ENCODE results near the gene ZC3H6. TPM values are rescaled to one million over a fixed set of nuclear protein-coding genes. Genes with fewer than 3 reads are reported as not detected.

ZC3H6 gene, protein sequence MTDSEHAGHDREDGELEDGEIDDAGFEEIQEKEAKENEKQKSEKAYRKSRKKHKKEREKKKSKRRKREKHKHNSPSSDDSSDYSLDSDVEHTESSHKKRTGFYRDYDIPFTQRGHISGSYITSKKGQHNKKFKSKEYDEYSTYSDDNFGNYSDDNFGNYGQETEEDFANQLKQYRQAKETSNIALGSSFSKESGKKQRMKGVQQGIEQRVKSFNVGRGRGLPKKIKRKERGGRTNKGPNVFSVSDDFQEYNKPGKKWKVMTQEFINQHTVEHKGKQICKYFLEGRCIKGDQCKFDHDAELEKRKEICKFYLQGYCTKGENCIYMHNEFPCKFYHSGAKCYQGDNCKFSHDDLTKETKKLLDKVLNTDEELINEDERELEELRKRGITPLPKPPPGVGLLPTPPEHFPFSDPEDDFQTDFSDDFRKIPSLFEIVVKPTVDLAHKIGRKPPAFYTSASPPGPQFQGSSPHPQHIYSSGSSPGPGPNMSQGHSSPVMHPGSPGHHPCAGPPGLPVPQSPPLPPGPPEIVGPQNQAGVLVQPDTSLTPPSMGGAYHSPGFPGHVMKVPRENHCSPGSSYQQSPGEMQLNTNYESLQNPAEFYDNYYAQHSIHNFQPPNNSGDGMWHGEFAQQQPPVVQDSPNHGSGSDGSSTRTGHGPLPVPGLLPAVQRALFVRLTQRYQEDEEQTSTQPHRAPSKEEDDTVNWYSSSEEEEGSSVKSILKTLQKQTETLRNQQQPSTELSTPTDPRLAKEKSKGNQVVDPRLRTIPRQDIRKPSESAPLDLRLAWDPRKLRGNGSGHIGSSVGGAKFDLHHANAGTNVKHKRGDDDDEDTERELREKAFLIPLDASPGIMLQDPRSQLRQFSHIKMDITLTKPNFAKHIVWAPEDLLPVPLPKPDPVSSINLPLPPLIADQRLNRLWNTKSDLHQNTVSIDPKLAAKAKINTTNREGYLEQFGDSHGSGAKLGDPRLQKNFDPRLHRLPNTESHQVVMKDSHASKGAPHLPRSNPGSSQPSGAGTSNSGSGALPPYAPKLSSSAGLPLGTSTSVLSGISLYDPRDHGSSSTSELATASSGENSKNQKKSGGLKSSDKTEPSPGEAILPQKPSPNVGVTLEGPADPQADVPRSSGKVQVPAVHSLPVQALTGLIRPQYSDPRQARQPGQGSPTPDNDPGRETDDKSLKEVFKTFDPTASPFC
- total RNA-seq: 1.2 and 1.5 TPM in 2 replicates

DNA sequence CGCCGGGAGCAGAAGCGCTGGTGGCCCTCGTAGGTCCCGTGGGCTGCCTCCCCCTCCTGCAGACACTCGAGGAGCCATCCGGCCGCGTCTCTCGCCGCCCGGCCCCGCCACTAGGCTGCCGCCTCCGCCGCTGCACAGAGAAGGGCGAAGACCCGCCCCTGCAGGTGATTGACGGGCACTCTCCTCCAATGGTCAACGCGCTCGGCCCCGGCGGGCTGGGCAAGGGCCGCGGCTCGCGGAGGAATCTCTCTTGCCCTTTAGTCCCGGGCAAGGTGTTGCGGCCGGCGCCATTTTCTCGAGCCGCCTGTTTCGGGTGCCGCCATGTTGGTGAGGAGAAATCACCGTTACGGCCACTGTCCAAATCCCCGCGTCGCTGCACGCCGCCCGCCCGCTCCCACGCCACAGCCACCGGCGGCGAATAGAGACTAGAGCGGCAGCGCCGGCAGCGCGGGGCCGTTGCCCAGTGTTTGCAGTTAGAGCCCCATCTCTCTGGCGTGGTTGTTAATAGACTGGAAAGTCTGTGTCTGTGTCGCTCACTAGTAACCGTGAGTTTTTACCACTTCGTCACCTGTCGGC lies at the start of gene ZC3H6:
TSS of gene ZC3H6 (plus strand) at position 287 of the 576 bp plus-strand sequence. CDS start 398 bp downstream, outside the sequence.
- DNase-seq (ENCODE audit: low read depth in 2 of 2): peak; percentile 99

DNA sequence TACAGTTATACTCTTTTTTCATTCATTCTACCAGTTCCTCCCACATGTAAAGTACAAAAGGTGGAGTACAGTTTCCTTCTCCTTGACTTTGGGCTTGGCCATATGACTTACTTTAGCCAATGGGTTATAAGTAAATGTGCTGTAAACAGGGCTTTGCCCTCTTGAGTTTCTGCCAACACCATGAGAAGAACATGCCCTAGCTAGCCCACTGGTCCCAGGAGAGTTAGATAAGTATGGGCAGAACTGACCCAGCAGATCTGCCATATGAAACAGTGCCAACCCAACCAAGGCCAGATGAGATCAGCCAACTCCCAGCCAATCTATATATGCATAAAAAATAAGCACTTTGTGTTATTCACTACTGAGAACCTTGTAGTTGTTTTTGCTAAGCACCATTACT lies 46.0 kb upstream of the ZC3H6 start:
- no peak for DNase-seq (ENCODE audit: low read depth in 2 of 2)

DNA sequence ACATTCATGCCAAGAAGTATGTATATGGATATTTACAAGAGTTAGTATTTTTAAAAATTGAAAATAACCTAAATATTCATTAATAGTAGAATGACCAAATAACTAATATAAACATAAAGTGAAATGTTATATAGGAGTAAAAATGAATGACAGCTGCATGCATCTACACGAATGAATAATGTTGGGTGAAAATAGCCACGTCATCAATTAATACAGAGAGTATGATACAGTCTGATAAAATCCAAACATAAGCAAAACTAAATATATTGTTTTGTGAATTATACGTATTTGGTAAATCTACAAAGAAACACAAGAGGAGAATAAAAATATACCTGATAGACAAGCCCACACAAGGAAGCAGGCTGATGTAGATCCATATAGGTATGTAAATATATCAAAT lies 45.0 kb upstream of the ZC3H6 start:
- no peak for DNase-seq (ENCODE audit: low read depth in 2 of 2)

DNA sequence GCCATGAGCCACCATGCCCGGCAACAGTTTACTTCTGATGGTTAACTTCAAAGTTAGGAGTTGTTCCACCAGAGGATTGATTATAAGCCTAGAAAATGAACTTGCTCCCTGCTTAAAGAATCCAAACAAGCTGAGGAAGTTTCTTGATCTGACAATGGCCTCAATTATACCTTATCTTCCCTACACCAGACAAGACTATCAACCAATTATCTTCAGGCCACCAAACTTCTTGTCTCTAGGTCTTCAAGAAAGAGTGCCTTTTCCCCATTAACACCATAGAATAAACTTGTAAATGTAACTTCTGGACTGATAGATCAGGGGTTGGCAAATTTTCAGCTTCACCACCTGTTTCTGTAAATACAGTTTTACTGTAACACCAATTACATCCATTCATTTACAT lies 35.5 kb upstream of the ZC3H6 start:
- DNase-seq (ENCODE audit: low read depth in 2 of 2): no peak

DNA sequence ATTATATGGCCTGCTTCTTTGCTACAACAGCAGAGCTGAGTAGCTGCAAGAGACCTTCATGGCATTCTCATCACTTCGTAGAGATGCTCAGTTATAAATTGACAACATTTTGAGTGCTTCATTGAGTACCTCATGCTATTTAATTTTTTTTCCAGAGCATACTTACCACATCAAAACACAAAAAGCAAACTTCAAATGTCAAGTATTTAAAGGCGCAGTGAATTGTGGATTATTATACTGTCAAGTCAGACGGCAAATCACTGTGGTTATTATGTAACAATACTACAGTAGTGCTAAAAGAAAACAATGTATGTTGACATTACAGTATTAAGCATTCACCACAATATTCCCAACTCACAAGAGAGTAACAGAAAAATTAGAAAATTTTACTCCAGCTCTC lies 33.0 kb upstream of the ZC3H6 start:
- DNase-seq (ENCODE audit: low read depth in 2 of 2): no peak

DNA sequence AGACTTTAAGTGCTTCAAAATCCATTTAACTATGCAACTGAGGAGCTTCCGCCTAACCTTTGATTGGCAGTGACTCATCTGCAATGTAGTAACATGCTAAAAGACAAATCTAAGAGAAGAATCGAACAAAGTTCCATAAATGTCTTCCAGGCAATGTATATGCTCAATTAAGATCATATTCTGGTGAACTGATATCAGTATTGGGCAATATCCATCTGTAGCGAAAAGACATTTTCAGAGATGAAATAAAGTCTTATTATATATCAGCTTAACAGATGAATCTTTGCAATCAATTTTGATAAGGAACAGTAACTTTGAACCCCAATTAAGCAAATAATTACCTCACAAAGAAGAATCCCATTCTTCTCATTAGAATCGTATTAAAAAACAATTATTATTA lies 32.2 kb upstream of the ZC3H6 start:
- DNase-seq (ENCODE audit: low read depth in 2 of 2): no peak

DNA sequence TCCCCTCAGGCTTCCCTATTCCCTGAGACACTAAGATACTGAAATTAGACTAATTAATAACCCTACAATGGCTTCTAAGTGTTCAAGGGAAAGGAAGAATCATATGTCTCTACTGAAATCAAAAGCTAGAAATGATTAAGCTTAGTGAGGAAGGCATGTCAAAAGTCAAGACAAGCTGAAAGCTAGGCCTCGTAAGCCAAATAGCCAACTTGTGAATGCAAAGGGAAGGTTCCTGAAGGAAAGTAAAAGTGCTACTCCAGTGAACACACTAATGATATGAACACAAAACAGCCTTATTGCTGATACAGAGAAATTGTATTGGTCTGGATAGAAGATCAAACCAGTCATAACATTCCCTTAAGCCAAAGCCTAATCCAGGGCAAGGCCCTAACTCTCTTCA lies 30.5 kb upstream of the ZC3H6 start:
- no peak for DNase-seq (ENCODE audit: low read depth in 2 of 2)

DNA sequence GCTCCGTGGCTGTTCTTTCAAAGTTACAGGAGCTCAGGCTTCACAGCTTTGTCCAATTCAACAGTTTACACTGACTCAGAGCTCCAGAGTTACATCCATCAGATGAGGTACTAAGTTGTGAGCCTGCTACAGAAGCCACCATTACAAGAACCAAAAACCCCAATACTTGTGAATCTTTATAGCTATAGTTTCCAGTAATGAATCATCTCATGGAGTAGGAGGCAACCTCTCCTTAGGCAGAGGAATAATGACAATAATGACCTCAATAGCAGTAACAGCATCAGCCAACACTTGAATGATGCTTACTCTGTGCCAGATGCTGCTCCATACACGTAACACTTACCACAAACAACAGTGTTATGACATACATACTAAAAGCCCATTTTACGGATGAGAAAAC lies 24.1 kb upstream of the ZC3H6 start:
- no peak for DNase-seq (ENCODE audit: low read depth in 2 of 2)

DNA sequence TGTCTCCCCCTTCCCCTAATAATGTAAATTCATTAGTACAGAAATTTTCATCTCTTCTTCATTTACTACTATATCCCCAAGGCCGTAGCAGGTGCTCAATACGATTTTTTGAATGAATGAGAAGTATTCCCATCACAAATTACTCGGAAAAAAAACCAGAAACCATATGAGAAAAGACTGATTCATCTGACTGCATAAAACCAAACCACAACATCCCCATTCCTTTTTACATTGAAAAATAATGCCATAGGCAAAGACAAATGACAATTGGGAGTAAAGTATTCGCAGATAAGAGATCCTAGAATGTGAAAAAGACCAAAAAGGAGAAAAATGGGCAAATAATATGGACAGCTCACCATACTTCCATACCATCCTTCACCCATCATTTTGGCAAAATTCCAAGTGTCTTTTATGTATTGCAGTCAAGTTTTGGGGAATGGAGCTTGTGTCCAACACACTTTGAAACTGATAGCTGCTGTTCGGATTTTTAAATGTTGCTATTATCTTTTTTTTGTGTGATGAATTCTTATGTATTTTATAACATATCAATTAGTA lies 22.1 kb upstream of the ZC3H6 start:
- DNase-seq (ENCODE audit: low read depth in 2 of 2): no peak

DNA sequence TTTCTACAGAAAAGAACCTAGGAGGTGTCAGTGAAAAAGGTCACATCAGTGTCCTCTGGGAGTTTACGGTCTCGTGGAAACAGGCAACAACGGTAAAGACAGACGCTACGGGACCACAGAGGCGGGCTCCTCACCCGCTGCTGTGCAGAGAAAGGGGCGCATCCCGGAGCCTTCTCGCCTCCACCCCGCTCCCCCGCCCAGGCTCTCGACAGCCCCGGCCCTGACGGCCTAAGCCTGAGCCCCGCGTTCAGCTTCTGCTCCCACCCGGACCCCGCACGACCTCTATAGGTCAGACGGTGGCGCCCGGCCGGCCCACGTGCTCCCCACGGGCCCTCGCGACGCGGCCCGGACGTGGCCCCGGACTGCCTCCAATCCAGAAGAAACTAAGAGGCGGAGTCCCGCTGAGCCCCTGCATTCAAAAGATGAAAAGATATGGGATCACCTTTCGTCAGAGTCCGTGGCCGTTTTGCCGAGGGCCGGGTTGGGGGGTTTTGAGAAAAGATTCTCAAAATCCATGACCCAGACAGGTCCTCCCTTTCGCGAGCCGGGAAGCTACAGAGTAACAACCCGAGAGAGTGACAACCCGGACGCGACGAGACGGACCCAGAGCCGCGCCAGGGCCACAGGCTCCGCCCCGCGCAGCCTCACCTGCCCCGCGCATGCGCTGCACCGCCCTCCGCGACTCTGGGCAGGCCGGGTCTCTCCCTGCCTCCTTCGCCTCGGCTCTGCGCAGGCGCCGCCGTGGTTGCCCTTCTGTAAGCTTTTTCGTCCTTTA lies 20.7 kb upstream of the ZC3H6 start, which contains the start of gene ZC3H8:
TSS of gene ZC3H8 (minus strand) at position 577 of the 775 bp plus-strand sequence. CDS start at position 516, 61 bp downstream.
- DNase-seq (ENCODE audit: low read depth in 2 of 2): peak; percentile 87 to 95

DNA sequence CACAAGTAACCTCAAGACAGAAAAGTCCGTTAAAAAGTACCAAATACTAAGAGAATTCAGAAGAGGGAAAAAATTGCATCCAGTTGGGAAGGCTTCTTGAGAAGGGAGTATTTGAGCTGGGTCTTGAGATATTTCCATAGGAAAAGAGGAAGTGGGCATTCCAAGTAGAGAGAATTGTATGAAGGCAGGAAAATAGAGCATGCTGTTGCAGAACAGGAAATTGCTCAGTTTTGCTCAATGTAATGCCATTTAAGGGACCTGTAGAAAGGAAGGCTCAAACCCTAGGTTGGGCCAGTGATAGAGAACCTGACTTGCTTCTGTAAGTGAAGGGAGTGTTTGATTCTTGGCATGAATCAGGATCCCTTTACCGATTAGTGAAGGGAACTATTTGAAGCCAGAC lies 19.5 kb upstream of the ZC3H6 start:
- no peak for DNase-seq (ENCODE audit: low read depth in 2 of 2)

DNA sequence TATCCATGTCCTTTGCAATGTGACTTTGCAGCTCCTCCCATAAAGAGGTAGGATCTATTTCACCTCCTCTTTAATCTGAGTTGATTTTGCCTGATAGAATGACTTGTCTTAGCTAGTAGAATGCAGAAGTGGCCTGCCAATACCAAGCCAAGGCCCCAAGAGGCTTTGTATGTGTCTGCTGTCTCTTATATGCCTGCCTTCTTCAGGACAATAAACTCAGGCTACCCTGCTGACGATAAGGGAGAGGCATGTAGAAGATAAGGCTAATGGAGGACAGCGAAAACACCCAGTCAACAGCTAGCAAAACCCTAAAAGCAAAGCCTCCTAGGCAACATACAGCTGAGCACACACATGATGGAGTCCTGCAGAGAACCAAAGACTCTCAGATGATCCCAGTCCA lies 18.7 kb upstream of the ZC3H6 start:
- no peak for DNase-seq (ENCODE audit: low read depth in 2 of 2)

DNA sequence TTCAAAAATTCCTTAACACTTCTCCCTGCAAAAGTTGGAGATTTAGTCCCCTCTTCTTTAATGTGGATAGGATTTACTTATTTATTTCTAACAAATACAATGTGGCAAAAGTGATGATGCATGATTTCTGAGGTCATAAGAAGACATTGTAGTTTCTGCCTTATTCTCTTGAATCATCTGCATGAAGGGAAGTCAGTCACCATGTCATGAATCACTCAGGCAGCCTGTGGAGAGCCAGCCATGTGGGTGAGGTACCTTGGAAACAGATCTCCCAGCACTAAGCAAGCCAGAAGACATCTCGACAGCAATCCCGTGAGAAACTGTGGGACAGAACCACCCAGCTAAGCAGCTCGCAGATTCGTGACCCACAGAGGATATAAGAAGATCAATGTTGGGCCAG lies 17.8 kb upstream of the ZC3H6 start:
- DNase-seq (ENCODE audit: low read depth in 2 of 2): peak in 1 of 2 donors; percentile 40

DNA sequence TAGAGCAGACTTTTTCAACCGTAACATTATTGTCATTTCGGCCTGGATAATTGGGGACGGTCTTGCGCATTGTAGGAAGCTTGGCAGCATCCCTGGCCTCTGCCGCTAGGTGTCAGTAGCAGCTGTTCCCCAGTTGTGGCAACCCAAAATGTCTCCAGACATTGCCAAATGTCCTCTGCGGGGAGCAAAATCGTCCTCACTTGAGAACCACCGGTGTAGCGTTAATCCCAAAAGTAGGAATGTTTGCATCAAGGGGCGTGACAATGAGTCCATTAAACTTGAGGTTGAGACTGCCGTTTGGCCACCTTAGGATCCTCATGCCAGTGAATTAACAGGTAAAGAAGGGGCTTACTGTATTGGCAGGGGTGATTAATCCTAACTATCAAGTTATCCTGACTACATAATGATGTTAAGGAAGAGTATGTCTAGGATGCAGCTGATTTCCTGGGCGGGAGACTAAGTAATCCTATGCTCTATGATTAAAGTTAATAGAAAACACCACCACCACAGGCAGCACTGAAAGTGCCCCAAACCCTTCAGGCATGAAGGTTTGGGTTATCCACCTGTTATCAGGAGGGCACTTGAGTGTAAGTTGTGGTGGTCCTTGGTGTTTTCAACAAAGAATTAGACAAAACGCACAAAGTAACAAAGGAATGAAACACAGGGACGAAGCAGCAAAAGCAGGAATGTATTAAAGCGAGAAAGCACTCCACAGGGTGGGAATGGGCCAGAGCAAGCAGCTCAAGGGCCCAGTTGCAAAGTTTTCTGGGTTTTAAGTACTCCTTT lies 15.7 kb upstream of the ZC3H6 start:
- DNase-seq (ENCODE audit: low read depth in 2 of 2): peak; percentile 76 to 83

DNA sequence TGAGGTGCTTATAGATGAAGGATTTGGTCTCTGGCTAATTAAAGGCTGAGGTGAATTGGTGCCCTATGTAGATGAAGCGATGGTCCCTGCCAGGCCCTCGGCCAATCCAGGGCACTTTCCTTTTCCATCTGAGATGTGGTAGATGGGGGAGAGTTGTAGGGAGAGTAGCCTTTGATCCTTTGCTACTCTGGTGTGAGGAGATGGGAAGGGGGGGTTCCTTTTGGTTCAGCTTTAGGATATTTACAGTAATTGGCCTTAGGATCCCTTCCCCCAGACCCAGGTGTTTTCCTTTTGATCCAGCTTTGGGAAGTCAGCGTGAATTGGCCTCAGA lies 15.1 kb upstream of the ZC3H6 start:
- DNase-seq (ENCODE audit: low read depth in 2 of 2): no peak

DNA sequence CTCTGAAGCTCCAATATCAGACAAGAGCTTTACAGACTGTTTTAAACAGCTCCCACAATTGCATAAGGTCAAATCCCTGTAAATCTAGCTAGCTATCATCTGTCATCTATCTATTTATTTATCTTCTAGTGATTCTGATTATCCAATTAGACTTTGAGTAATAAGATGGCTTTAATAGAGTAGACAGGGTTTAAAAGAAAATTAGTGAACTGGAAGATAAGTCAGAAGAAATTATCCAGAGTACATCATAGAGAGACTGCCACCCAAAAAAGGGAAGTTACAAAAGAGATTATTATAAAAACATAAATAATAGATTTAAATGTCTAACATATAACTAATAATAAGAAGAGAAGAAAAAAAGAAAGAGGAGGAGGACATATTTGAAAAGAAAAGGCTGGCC lies 12.5 kb upstream of the ZC3H6 start:
- DNase-seq (ENCODE audit: low read depth in 2 of 2): no peak

DNA sequence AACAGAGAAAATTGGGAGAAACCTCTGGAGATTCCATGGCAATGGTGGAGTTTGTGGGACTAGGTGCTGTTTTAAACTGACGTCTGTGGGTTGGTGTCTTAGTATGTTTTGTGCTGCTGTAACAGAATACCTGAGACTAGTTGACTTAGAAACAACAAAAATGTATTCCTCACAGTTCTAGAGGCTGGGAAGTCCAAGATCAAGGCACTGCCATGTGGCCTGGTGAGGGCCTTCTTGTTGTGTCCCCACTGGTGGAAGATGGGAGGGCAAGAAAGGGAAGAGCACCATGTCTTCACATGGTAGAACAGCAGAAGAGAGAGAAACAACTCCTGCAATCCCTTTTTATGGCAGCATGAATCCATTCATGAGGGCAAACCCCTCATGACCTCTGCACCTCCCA lies 6.8 kb upstream of the ZC3H6 start:
- DNase-seq (ENCODE audit: low read depth in 2 of 2): no peak

DNA sequence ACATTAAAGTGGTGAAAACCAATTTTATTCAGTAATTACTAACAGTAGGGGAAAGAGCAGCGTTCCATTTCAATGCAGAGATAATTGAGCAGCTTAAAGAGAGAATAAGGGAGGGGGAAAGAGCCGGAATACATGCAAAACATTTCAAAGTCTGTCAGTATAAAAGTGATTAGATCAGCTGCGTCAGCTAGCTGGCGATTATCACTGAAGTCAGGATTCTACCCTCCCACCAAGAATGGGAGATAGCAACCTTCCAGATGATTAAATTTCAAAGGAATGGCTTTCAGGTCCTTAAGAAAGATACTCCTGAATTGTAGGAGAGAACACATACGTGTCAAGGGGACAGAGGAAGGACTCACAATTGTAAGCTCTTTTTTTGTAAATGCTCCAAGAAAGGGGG lies 2.7 kb upstream of the ZC3H6 start:
- no peak for DNase-seq (ENCODE audit: low read depth in 2 of 2)

DNA sequence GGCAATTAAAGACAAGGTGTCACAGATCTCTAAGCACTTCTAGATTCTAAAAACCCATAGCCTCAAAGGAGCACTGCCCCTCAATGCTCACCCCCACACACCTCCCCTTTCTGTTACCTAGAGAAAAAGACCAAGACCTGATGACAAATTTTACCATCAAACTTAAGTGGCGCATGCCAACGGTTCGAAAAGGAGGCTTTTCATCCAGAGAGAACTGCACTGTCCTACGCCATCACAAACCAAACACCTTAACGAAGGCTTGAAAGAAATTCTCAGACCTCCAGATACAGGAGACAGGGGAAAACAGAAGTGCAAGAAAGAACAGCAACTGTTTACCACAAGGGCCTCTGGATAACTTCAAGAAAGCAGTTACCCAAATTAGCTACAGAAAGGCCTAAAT lies 2.0 kb upstream of the ZC3H6 start:
- DNase-seq (ENCODE audit: low read depth in 2 of 2): no peak

Measured in lung microvascular endothelial cell (primary cell).